Measurements from ENCODE around the gene PPM1N.

- TF ChIP-seq CTCF (IDR thresholded peaks at IDR 0.05) (no peak), POLR2A (IDR thresholded peaks at IDR 0.05) (no peak)
Observed at GRCh38 chr19:45517238-45517637, 19.0 kb downstream of the PPM1N start.

All from Peyer's patch (tissue), 4 donors.